OCI-LY3 (cell line): ENCODE measurements around the gene IQSEC1.

Experiments used
- EZH2phosphoT487 ChIP-seq: fragments of 200-600 bp; shearing (Covaris generic); IDR thresholded peaks from 2 replicates; pipeline ENCODE4 v1.6.1; 2018; ENCODE audit warnings: antibody characterized with exemption, mixed run types, low read depth
- TF ChIP-seq, protein P1 (sequence below): fragments of 200-600, 300-600 bp; sonication (generic); IDR thresholded peaks from 2 replicates; pipeline ENCODE4 v1.5.1; 2014; ENCODE audit warnings: antibody characterized with exemption, low read length, low read depth

DNA sequence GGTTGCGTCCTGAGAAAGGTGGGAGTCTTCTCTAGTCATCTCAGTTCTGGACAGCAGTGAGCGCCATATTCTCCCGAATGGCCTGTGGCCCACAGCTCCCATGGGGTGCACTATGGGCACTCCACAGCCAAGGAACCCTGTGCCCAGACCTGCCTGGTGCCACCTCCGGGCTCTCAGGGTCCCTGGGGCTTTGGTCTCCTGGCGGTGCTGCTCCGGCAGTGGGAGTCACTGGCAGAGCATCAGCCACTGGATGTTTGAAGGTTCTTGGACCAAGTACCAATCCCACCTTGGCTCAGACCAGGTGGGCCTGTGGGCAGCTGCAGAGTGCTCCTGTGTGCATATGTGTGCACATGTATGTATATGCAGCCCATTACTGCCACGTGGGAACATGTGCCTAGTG, 163.5 kb downstream of the IQSEC1 start:
- TF ChIP-seq, protein P1, sequence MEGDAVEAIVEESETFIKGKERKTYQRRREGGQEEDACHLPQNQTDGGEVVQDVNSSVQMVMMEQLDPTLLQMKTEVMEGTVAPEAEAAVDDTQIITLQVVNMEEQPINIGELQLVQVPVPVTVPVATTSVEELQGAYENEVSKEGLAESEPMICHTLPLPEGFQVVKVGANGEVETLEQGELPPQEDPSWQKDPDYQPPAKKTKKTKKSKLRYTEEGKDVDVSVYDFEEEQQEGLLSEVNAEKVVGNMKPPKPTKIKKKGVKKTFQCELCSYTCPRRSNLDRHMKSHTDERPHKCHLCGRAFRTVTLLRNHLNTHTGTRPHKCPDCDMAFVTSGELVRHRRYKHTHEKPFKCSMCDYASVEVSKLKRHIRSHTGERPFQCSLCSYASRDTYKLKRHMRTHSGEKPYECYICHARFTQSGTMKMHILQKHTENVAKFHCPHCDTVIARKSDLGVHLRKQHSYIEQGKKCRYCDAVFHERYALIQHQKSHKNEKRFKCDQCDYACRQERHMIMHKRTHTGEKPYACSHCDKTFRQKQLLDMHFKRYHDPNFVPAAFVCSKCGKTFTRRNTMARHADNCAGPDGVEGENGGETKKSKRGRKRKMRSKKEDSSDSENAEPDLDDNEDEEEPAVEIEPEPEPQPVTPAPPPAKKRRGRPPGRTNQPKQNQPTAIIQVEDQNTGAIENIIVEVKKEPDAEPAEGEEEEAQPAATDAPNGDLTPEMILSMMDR = no peak
- no peak for TF ChIP-seq EZH2phosphoT487
